ENCODE results near the gene ENTPD3.

Gene ENTPD3

GRCh38 chr3:40398346-40398745, 11.4 kb downstream of the ENTPD3 start:
- no peak for TF ChIP-seq CTCF (IDR thresholded peaks at IDR 0.05; ENCODE audit: low read depth, low read length, missing control alignments)
- no peak for DNase-seq (ENCODE audit: extremely low read depth, low read depth)
- H3K4me3 ChIP-seq (replicated peaks; ENCODE audit: low read depth, low read length) = no peak overlapping the region

GRCh38 chr3:40404591-40405198, 17.7 kb downstream of the ENTPD3 start:
- H3K4me3 ChIP-seq (replicated peaks; ENCODE audit: low read depth, low read length) = no peak overlapping the region
- no peak for TF ChIP-seq CTCF (IDR thresholded peaks at IDR 0.05; ENCODE audit: low read depth, low read length, missing control alignments)
- no peak for DNase-seq (ENCODE audit: extremely low read depth, low read depth)

- H3K4me3 ChIP-seq (replicated peaks; ENCODE audit: low read depth, low read length) = no peak overlapping the region
- DNase-seq (ENCODE audit: extremely low read depth, low read depth) = no peak
- TF ChIP-seq CTCF (IDR thresholded peaks at IDR 0.05; ENCODE audit: low read depth, low read length, missing control alignments) = no peak
Observed at GRCh38 chr3:40407007-40407406, 20.0 kb downstream of the ENTPD3 start.

GRCh38 chr3:40407611-40408010, 20.6 kb downstream of the ENTPD3 start:
- no peak for TF ChIP-seq CTCF (IDR thresholded peaks at IDR 0.05; ENCODE audit: low read depth, low read length, missing control alignments)
- no peak overlapping the region for H3K4me3 ChIP-seq (replicated peaks; ENCODE audit: low read depth, low read length)
- no peak for DNase-seq (ENCODE audit: extremely low read depth, low read depth)

GRCh38 chr3:40414270-40414669, 27.3 kb downstream of the ENTPD3 start:
- H3K4me3 ChIP-seq (replicated peaks; ENCODE audit: low read depth, low read length) = no peak overlapping the region
- no peak for TF ChIP-seq CTCF (IDR thresholded peaks at IDR 0.05; ENCODE audit: low read depth, low read length, missing control alignments)
- no peak for DNase-seq (ENCODE audit: extremely low read depth, low read depth)

GRCh38 chr3:40417845-40418543, 31.0 kb downstream of the ENTPD3 start:
- no peak for TF ChIP-seq CTCF (IDR thresholded peaks at IDR 0.05; ENCODE audit: low read depth, low read length, missing control alignments)
- peak; percentile 10 for DNase-seq (ENCODE audit: extremely low read depth, low read depth)
- no peak overlapping the region for H3K4me3 ChIP-seq (replicated peaks; ENCODE audit: low read depth, low read length)
